Esophagus squamous epithelium (tissue), 4 donors: ENCODE measurements around the gene LARP1B.

Source experiments
- CTCF ChIP-seq, 6 experiments: fragments of 450-650 bp in 4 of 6; fragments of 200-600 bp in 2 of 6; sonication (generic) in 2 of 6; IDR thresholded peaks; one replicate each; pipeline ENCODE4 v1.5.1; 2016 to 2019; ENCODE audit warnings: antibody characterized with exemption in 6 of 6, mild to moderate bottlenecking in 4 of 6, moderate library complexity in 4 of 6
- POLR2A ChIP-seq, 4 donors: fragments of 450-650 bp; IDR thresholded peaks; one replicate each; pipeline ENCODE4 v1.6.1; 2017; ENCODE audit warnings: antibody characterized with exemption in 4 of 4, mild to moderate bottlenecking in 4 of 4, moderate library complexity in 3 of 4

- TF ChIP-seq POLR2A (IDR thresholded peaks at IDR 0.05) (no peak), CTCF (IDR thresholded peaks at IDR 0.05) (no peak)
Observed at GRCh38 chr4:128256539-128256938, 195.4 kb downstream of the LARP1B start.
